ENCODE results near the gene SORBS1. TPM values are rescaled to one million over a fixed set of nuclear protein-coding genes. Genes with fewer than 3 reads are reported as not detected.

Gene SORBS1
- total and polyA plus RNA-seq, 4 donors = 33.2 to 71.3 (median 44.1) TPM

DNA sequence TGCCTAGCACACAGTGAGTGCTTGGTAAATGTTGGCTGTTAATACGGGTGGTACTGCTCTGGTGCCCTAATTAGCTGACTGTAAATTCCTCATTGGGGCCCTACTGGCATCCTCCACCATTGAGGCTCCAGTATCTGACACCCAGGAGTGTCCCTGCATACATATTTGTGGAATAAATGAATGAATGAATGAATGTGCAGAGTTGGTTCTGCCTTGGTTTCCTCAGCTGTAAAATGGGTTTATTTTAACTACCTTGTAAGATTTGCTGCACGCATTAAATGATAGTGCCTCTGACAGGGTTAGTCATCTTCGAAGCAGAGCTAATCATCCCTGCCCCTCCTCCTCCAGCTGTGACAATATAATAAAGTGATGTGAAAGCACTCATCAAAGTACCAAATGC lies 49.6 kb upstream of the SORBS1 start:
- H3K9me3 ChIP-seq (ENCODE audit: control insufficient read depth in 4 of 4, low read length in 3 of 4) = no peaks in the 10 kb centered on the region
- H3K4me3 ChIP-seq (ENCODE audit: low read depth in 1 of 3, low read length in 3 of 3) = no peak overlapping the region
- no peaks in the 10 kb centered on the region for H3K27me3 ChIP-seq (ENCODE audit: control insufficient read depth in 4 of 4, insufficient read depth in 4 of 4, low read length in 3 of 4)
- no peak overlapping the region for H3K27ac ChIP-seq (ENCODE audit: low read depth in 1 of 2, low read length in 2 of 2)
- TF ChIP-seq RXRA (IDR thresholded peaks at IDR 0.05) = no peak
- no peak for TF ChIP-seq HNF4G (IDR thresholded peaks at IDR 0.05)
- H3K4me1 ChIP-seq (ENCODE audit: control insufficient read depth in 4 of 4, insufficient read depth in 4 of 4, low read length in 3 of 4) = peaks cover 0 to 7% (median 0%) of the 10 kb centered on the region in 4 donors
- WGBS = 97% methylated on average over 3 of the region's 3 CpGs
- peaks cover 26 to 58% (median 43%) of the 10 kb centered on the region in 4 donors for H3K36me3 ChIP-seq (ENCODE audit: control insufficient read depth in 4 of 4, insufficient read depth in 3 of 4, low read depth in 1 of 4, low read length in 3 of 4)
- H3K9ac ChIP-seq (ENCODE audit: low read depth in 1 of 2, low read length in 2 of 2) = no peak overlapping the region
- DNase-seq (ENCODE audit: low spot score) = no peak

GRCh38 chr10:95606922-95607321 lies 45.8 kb upstream of the SORBS1 start:
- Histone ChIP-seq H3K9me3 (ENCODE audit: control insufficient read depth in 4 of 4, low read length in 3 of 4) (no peaks in the 10 kb centered on the region), H3K4me1 (ENCODE audit: control insufficient read depth in 4 of 4, insufficient read depth in 4 of 4, low read length in 3 of 4) (no peaks in the 10 kb centered on the region), H3K4me3 (ENCODE audit: low read depth in 1 of 3, low read length in 3 of 3) (no peak overlapping the region), H3K36me3 (ENCODE audit: control insufficient read depth in 4 of 4, insufficient read depth in 3 of 4, low read depth in 1 of 4, low read length in 3 of 4) (peaks cover 22 to 39% (median 25%) of the 10 kb centered on the region in 4 donors), H3K9ac (ENCODE audit: low read depth in 1 of 2, low read length in 2 of 2) (no peak overlapping the region), H3K27ac (ENCODE audit: low read depth in 1 of 2, low read length in 2 of 2) (no peak overlapping the region), H3K27me3 (ENCODE audit: control insufficient read depth in 4 of 4, insufficient read depth in 4 of 4, low read length in 3 of 4) (no peaks in the 10 kb centered on the region)
- TF ChIP-seq ATF3 (IDR thresholded peaks at IDR 0.05) = no peak
- WGBS = 87% methylated on average over 3 of the region's 3 CpGs
- no peak for DNase-seq (ENCODE audit: low spot score)

GRCh38 chr10:95605163-95605562 lies 44.0 kb upstream of the SORBS1 start:
- no peak for TF ChIP-seq NR2F2 (IDR thresholded peaks at IDR 0.05)
- TF ChIP-seq ATF3 (IDR thresholded peaks at IDR 0.05) = no peak
- no peak for TF ChIP-seq FOXA1 (IDR thresholded peaks at IDR 0.05)
- TF ChIP-seq FOXA2 (IDR thresholded peaks at IDR 0.05) = no peak
- TF ChIP-seq, protein P1, sequence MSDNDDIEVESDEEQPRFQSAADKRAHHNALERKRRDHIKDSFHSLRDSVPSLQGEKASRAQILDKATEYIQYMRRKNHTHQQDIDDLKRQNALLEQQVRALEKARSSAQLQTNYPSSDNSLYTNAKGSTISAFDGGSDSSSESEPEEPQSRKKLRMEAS (IDR thresholded peaks at IDR 0.05) = no peak
- no peak for TF ChIP-seq HNF4A (conservative IDR thresholded peaks at IDR 0.05)
- TF ChIP-seq, protein P2, sequence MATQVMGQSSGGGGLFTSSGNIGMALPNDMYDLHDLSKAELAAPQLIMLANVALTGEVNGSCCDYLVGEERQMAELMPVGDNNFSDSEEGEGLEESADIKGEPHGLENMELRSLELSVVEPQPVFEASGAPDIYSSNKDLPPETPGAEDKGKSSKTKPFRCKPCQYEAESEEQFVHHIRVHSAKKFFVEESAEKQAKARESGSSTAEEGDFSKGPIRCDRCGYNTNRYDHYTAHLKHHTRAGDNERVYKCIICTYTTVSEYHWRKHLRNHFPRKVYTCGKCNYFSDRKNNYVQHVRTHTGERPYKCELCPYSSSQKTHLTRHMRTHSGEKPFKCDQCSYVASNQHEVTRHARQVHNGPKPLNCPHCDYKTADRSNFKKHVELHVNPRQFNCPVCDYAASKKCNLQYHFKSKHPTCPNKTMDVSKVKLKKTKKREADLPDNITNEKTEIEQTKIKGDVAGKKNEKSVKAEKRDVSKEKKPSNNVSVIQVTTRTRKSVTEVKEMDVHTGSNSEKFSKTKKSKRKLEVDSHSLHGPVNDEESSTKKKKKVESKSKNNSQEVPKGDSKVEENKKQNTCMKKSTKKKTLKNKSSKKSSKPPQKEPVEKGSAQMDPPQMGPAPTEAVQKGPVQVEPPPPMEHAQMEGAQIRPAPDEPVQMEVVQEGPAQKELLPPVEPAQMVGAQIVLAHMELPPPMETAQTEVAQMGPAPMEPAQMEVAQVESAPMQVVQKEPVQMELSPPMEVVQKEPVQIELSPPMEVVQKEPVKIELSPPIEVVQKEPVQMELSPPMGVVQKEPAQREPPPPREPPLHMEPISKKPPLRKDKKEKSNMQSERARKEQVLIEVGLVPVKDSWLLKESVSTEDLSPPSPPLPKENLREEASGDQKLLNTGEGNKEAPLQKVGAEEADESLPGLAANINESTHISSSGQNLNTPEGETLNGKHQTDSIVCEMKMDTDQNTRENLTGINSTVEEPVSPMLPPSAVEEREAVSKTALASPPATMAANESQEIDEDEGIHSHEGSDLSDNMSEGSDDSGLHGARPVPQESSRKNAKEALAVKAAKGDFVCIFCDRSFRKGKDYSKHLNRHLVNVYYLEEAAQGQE (IDR thresholded peaks at IDR 0.05) = no peak
- no peak for TF ChIP-seq TAF1 (conservative IDR thresholded peaks at IDR 0.05)
- no peak for TF ChIP-seq HNF4G (IDR thresholded peaks at IDR 0.05)
- no peak for TF ChIP-seq RXRA (IDR thresholded peaks at IDR 0.05)
- TF ChIP-seq JUND (IDR thresholded peaks at IDR 0.05) = no peak
- TF ChIP-seq CTCF (IDR thresholded peaks at IDR 0.05; ENCODE audit: low read depth, low read length, missing input control) = no peak
- Histone ChIP-seq H3K27me3 (ENCODE audit: control insufficient read depth in 4 of 4, insufficient read depth in 4 of 4, low read length in 3 of 4) (no peaks in the 10 kb centered on the region), H3K9ac (ENCODE audit: low read depth in 1 of 2, low read length in 2 of 2) (no peak overlapping the region), H3K36me3 (ENCODE audit: control insufficient read depth in 4 of 4, insufficient read depth in 3 of 4, low read depth in 1 of 4, low read length in 3 of 4) (peaks cover 17 to 27% (median 17%) of the 10 kb centered on the region in 4 donors), H3K27ac (ENCODE audit: low read depth in 1 of 2, low read length in 2 of 2) (no peak overlapping the region), H3K9me3 (ENCODE audit: control insufficient read depth in 4 of 4, low read length in 3 of 4) (no peaks in the 10 kb centered on the region), H3K4me3 (ENCODE audit: low read depth in 1 of 3, low read length in 3 of 3) (no peak overlapping the region), H3K4me1 (ENCODE audit: control insufficient read depth in 4 of 4, insufficient read depth in 4 of 4, low read length in 3 of 4) (no peaks in the 10 kb centered on the region)
- no peak for DNase-seq (ENCODE audit: low spot score)
- WGBS = 91% methylated on average over 3 of the region's 3 CpGs

All from liver (tissue), 9 donors.